Fibroblast of mammary gland (primary cell): ENCODE measurements around the gene KLHL33.

Experiments
- DNase-seq: peaks from one replicate; pipeline ENCODE4 v3.0.0-alpha.2; 2010; ENCODE audit warnings: low read depth
- H3K4me3 ChIP-seq: 2 replicates; pipeline ENCODE4 v1.5.1; 2011; ENCODE audit warnings: low read depth, mild to moderate bottlenecking, low read length, moderate library complexity; ENCODE audit not compliant: control insufficient read depth
- TF ChIP-seq, protein P1 (sequence below): conservative IDR thresholded peaks from 2 replicates; pipeline ENCODE4 v1.5.1; 2011; ENCODE audit warnings: low read depth, low read length, inconsistent platforms; ENCODE audit not compliant: control insufficient read depth, insufficient read depth

Gene KLHL33

DNA sequence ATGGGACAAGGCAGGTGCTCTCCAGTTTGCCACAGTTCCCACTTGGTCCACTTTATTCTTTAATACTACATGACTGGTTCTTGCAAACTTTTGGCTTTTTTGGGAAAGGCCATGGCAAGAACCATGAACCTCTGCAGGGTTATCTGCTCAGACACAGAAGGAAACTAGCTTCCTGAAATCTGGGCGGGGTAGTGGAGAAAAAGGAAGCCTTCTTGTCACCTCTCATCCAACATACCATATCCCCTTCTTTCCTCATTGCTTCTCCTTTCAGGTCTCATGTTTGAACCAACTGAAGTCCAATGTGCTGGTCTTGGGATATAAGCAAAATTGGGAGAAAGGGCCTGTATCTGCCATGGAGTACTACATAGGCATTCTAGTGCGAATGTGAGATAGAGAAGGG is 5.5 kb upstream of the KLHL33 start:
- H3K4me3 ChIP-seq, result no peak overlapping the region
- TF ChIP-seq, protein P1, sequence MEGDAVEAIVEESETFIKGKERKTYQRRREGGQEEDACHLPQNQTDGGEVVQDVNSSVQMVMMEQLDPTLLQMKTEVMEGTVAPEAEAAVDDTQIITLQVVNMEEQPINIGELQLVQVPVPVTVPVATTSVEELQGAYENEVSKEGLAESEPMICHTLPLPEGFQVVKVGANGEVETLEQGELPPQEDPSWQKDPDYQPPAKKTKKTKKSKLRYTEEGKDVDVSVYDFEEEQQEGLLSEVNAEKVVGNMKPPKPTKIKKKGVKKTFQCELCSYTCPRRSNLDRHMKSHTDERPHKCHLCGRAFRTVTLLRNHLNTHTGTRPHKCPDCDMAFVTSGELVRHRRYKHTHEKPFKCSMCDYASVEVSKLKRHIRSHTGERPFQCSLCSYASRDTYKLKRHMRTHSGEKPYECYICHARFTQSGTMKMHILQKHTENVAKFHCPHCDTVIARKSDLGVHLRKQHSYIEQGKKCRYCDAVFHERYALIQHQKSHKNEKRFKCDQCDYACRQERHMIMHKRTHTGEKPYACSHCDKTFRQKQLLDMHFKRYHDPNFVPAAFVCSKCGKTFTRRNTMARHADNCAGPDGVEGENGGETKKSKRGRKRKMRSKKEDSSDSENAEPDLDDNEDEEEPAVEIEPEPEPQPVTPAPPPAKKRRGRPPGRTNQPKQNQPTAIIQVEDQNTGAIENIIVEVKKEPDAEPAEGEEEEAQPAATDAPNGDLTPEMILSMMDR, result no peak
- DNase-seq, result no peak

DNA sequence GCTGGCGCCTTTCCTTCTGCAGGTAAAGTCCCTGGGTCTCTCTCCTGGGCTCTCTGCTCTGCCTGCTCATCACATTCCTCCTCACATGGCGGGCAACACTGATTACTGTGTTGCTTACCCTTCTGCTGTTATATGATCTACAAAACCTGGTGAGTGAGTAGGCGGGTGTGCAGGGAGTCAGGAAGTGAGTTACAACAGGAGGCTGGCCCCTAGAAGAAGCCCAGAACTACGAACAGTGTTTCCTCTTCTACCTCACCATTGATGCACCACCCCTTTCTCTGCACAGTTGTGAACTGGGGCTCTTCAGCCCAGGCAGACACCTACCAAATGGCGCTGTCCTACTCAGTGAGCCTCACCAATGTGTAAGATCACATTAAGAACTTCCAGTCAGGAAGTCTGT is 4.9 kb upstream of the KLHL33 start:
- DNase-seq, result peak; percentile 16
- H3K4me3 ChIP-seq, result no peak overlapping the region
- TF ChIP-seq, protein P1, result no peak

DNA sequence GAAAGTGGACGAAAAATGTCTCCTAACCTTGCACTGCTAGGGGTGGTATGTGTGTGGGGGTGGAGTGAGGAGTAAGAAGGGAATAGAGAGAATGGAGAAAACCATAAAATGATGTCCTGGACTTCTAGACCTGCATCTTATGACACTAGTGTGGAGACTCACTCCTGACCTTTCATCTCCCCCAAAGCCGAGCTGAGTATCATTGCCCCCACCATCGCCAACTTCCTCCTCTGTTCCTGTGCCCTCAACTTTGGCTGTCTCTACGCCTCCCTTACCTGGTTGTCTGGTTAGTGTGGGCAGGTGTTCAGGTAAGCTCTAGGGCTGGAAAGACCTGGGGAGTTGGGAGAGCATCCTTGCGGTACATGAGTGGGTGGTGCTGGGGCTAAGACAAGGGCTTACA is 4.5 kb upstream of the KLHL33 start:
- TF ChIP-seq, protein P1, result no peak

DNA sequence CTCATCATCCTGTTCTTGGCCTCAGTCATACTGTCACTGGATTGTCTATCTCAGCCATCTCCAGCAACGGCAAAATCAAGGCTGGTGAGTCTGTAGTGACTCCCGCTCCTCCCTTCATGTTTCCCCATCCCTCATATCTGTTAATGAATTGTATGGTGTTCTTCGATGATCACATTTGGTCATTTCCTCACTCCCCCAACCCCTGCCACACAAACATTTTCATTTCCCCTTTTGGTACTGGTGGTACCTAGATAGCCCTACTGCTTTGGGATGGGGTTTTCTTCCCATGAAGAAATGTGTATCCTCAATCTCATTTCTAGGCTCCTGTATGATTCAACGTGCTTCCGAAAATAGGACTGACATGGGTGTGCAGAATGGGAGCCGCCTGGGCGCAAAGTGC is 2.7 kb upstream of the KLHL33 start:
- no peak for DNase-seq
- no peak overlapping the region for H3K4me3 ChIP-seq
- TF ChIP-seq, protein P1, result no peak

More for the DNA sequence above, 4.5 kb upstream of the KLHL33 start:
- no peak overlapping the region for H3K4me3 ChIP-seq
- no peak for DNase-seq

DNA sequence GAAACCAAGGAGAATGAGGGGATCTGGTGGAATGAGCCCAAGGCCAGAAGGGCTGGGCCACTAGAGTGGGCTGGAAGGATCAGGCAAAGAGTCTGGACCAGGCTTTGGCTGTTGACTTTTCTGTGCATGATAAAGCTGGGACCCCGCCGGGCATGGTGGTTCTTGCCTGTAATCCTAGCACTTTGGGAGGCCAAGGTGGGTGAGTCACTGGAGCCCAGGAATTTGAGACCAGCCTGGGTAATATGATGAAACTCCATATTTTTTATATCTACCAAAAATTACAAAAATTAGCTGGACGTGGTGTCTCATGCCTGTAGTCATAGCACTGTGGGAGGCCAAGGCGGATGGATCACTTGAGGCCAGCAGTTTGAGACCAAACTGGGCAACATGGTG is 393 bp upstream of the KLHL33 start:
- peak; percentile 76 for DNase-seq
- TF ChIP-seq, protein P1, result no peak
- no peak overlapping the region for H3K4me3 ChIP-seq

DNA sequence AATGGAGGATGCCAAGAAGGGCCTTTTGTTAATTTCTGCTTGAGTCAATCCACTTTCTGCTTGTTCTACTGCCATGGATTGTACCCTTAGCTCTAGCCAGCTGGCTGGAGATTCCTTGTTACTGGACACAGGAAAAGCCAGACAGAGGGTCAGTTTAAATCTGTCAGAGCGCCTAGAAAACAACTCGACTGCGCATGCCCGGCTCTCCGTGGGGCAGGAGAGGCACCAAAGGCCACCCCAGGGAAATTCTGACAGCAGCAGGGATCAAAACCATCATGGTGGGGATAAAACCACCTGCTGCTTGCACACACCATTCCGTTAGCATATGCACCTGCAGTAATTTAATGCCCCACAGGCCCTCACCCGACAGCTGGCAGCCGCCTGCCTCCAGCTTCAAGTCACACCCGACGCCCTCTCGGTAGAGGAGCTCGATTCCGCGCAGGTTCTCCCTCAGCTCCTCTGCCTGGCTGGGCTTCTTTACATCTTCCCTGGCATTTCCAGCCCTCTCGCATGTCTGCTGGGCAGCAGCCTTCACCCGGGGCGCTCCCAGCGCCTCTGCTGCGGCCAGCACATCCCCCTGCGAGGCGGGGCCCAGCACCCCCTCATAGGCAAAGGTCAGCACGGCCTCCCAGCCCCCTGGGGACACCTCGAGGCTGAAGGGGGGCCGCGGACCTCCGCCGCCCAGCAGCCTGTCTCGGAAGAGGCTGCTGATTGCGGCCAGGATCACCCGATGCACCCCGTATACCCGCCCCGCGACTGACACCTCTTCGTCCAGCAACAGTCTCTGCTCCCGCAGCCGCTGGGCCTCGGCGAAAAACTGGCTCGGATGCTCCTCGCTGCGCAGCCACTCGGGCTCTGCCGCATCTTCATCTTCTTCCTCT is 1.0 kb downstream of the KLHL33 start:
- no peak for DNase-seq
- TF ChIP-seq, protein P1, result no peak
- peak overlapping the region; percentile 31 for H3K4me3 ChIP-seq
